Measurements from ENCODE around the gene MYO9B.

GRCh38 chr19:17078920-17079709 is 3.5 kb downstream of the MYO9B start:
- TF ChIP-seq MAZ (IDR thresholded peaks at IDR 0.05; ENCODE audit: borderline replicate concordance, low read depth, low read length) (no peak), MAZ (CRISPR knock-in tag; IDR thresholded peaks at IDR 0.05; ENCODE audit: low read depth) (no peak), MXD4 (CRISPR knock-in tag; IDR thresholded peaks at IDR 0.05) (no peak), GABPA (IDR thresholded peaks at IDR 0.05; ENCODE audit: low read depth, low read length) (no peak), GABPA (CRISPR knock-in tag; IDR thresholded peaks at IDR 0.05; ENCODE audit: low read depth) (no peak), REST (IDR thresholded peaks at IDR 0.05; ENCODE audit: borderline replicate concordance in 1 of 2, low read depth in 1 of 2, low read length in 2 of 2) (no peak)
